Erythroblast (primary cell): Measurements from ENCODE around the gene WDR4.

Source experiments
- GATA1 ChIP-seq: IDR thresholded peaks from 2 replicates; pipeline ENCODE4 v1.6.1; 2011; ENCODE audit warnings: low read depth, mild to moderate bottlenecking, control low read depth, low read length, moderate library complexity
- POLR2A ChIP-seq: IDR thresholded peaks from 2 replicates; pipeline ENCODE4 v1.6.1; 2011; ENCODE audit warnings: mild to moderate bottlenecking, low read length

GRCh38 chr21:42863504-42863870 is 15.9 kb downstream of the WDR4 start:
- TF ChIP-seq POLR2A (no peak), GATA1 (no peak)
